PC-3 (cell line): ENCODE data around the gene TCERG1L. TPM values are rescaled to one million over a fixed set of nuclear protein-coding genes. Genes with fewer than 3 reads are reported as not detected.

Experiments used
- ATAC-seq: fragments of 200-7000 bp; cut with Tn5 transposase; 2 replicates; pipeline ENCODE4 v1.9.1; 2020; ENCODE audit warnings: mild to moderate bottlenecking, moderate library complexity
- BruUV-seq: library from RNA; stranded (reverse); fragments of 400-500 nt; replicated peaks from 2 replicates; lab custom pipeline; 2021; lab: Mats Ljungman, UMichigan
- CTCF ChIA-PET: fragments of 300-600 bp; sonication (Branson Sonifier 250); formaldehyde crosslinking; loops from one replicate; lab custom pipeline; 2022; ENCODE audit warnings: antibody characterized with exemption; lab: Charles Lee
- POLR2A ChIA-PET: fragments of 300-600 bp; sonication (Branson Sonifier 250); formaldehyde crosslinking; loops from one replicate; lab custom pipeline; 2022; ENCODE audit warnings: antibody characterized with exemption; ENCODE audit not compliant: unreplicated experiment; lab: Charles Lee
- DNase-seq: peaks from one replicate; pipeline ENCODE4 v3.0.0-alpha.2; 2015
- H2AFZ ChIP-seq: fragments of 300-600 bp; sonication (generic); 2 replicates; pipeline ENCODE4 v1.6.0; 2016; ENCODE audit warnings: antibody characterized with exemption, low read length
- H3F3A ChIP-seq: fragments of 300-600 bp; sonication (generic); one replicate; pipeline ENCODE4 v1.6.0; 2017; ENCODE audit warnings: antibody characterized with exemption, low read length, control low read depth, mild to moderate bottlenecking; ENCODE audit not compliant: unreplicated experiment
- H3K27ac ChIP-seq: fragments of 300-600 bp; sonication (generic); 2 replicates; pipeline ENCODE4 v1.5.1; 2016; ENCODE audit warnings: mild to moderate bottlenecking, low read length
- H3K27me3 ChIP-seq: fragments of 300-600 bp; sonication (generic); 2 replicates; pipeline ENCODE4 v1.6.1; 2016; ENCODE audit warnings: low read length, mixed read lengths
- H3K36me3 ChIP-seq: fragments of 300-600 bp; sonication (generic); 2 replicates; pipeline ENCODE4 v1.6.1; 2016; ENCODE audit warnings: low read depth, mixed run types, low read length, mixed read lengths
- H3K4me1 ChIP-seq: fragments of 300-600 bp; sonication (generic); 2 replicates; pipeline ENCODE4 v1.5.1; 2016; ENCODE audit warnings: low read length; ENCODE audit not compliant: insufficient read depth
- H3K4me2 ChIP-seq: fragments of 300-600 bp; sonication (generic); 2 replicates; pipeline ENCODE4 v1.6.0; 2016; ENCODE audit warnings: low read length
- H3K4me3 ChIP-seq: fragments of 300-600 bp; sonication (generic); 2 replicates; pipeline ENCODE4 v1.5.1; 2016; ENCODE audit warnings: mild to moderate bottlenecking, low read length, mixed read lengths
- H3K79me2 ChIP-seq: fragments of 300-600 bp; sonication (generic); 2 replicates; pipeline ENCODE4 v1.6.1; 2017; ENCODE audit warnings: low read length, mixed read lengths
- H3K9ac ChIP-seq: fragments of 300-600 bp; sonication (generic); 2 replicates; pipeline ENCODE4 v1.6.0; 2016; ENCODE audit warnings: mild to moderate bottlenecking, low read length
- H3K9me2 ChIP-seq: fragments of 300-600 bp; sonication (generic); replicated peaks from 2 replicates; pipeline ENCODE4 v1.6.1; 2016; ENCODE audit warnings: mixed run types, low read length, mixed read lengths
- H3K9me3 ChIP-seq: fragments of 300-600 bp; sonication (generic); 2 replicates; pipeline ENCODE4 v1.6.1; 2016; ENCODE audit warnings: low read length, mixed read lengths
- H4K20me1 ChIP-seq: fragments of 300-600 bp; sonication (generic); 2 replicates; pipeline ENCODE4 v1.6.1; 2016; ENCODE audit warnings: low read length, mixed read lengths
- EZH2 ChIP-seq: fragments of 300-600 bp; sonication (generic); IDR thresholded peaks from one replicate; pipeline ENCODE4 v1.6.1; 2017; ENCODE audit warnings: antibody characterized with exemption, mild to moderate bottlenecking, low read length; ENCODE audit not compliant: unreplicated experiment
- EZH2phosphoT487 ChIP-seq: fragments of 300-600 bp; sonication (generic); IDR thresholded peaks from 2 replicates; pipeline ENCODE4 v1.6.1; 2018; ENCODE audit warnings: mild to moderate bottlenecking, antibody characterized with exemption, low read length, borderline replicate concordance
- intact Hi-C: fragments of 100-400 bp; cut with micrococcal nuclease; formaldehyde crosslinking; loops from 2 replicates; pipeline ENCODE4 v1.9.0; 2023
- total RNA-seq: library from RNA; depleted of rRNA; stranded (reverse); fragments of >200 nt; gene quantifications from 2 replicates; pipeline ENCODE4 v1.2.3, GENCODE V29; 2014
- TF ChIP-seq, protein P1 (sequence below): fragments of 300-600 bp; sonication (generic); conservative IDR thresholded peaks from 2 replicates; pipeline ENCODE4 v1.5.1; 2017; ENCODE audit warnings: antibody characterized with exemption, low read depth, mild to moderate bottlenecking, low read length

Gene TCERG1L
- total RNA-seq, 1 experiment from 2014 or later, result not detected

DNA sequence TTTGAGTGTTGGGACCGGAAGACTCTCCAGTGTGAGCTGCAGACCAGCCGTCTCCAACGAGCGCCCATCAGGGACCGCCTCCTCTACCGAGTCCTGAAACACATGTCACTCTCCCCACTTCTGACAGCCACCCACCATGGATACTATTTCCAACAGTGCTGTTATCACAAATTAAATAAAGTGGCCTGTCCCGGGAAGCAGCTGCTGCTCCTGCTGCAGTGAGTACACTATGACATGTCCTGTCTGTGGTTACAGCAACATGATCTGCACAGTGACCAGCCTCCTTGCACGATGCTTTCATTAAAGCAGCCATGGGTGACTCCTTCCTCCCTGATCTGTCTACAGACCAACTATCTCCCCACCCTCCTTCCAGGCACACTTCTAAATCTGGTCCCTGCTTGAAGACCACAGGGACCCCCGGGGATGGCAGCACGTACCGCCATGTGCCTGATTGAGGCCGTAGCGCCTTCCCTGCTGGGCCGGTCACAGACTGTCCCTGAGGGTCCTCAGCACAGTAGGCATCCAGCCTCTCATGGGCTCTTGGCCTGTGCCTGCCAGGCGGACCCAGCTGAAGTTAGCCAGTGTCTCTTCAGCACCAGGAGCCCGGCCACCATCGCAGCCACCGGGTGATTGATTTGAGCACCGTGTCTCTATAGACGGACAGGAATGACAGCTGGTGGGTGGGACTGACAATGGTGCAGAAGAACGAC is 58.8 kb downstream of the TCERG1L start:
- DNase-seq (no peak), ATAC-seq (no peak)
- Histone ChIP-seq H3F3A (no peaks in the 10 kb centered on the region), H3K9ac (no peak overlapping the region), H3K4me3 (no peak overlapping the region), H3K79me2 (no peaks in the 10 kb centered on the region), H3K9me2 (no peaks in the 10 kb centered on the region), H3K9me3 (no peaks in the 10 kb centered on the region), H3K4me1 (no peaks in the 10 kb centered on the region), H3K4me2 (no peak overlapping the region), H3K27me3 (no peaks in the 10 kb centered on the region), H3K36me3 (no peaks in the 10 kb centered on the region), H3K27ac (no peak overlapping the region), H2AFZ (no peak overlapping the region), H4K20me1 (no peaks in the 10 kb centered on the region)
- ChIA-PET CTCF (no interaction called here), POLR2A (no interaction called here)
- BruUV-seq, result no TSS peak
- intact Hi-C loops, result no loop called here
- TF ChIP-seq, protein P1, sequence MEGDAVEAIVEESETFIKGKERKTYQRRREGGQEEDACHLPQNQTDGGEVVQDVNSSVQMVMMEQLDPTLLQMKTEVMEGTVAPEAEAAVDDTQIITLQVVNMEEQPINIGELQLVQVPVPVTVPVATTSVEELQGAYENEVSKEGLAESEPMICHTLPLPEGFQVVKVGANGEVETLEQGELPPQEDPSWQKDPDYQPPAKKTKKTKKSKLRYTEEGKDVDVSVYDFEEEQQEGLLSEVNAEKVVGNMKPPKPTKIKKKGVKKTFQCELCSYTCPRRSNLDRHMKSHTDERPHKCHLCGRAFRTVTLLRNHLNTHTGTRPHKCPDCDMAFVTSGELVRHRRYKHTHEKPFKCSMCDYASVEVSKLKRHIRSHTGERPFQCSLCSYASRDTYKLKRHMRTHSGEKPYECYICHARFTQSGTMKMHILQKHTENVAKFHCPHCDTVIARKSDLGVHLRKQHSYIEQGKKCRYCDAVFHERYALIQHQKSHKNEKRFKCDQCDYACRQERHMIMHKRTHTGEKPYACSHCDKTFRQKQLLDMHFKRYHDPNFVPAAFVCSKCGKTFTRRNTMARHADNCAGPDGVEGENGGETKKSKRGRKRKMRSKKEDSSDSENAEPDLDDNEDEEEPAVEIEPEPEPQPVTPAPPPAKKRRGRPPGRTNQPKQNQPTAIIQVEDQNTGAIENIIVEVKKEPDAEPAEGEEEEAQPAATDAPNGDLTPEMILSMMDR, result no peak

DNA sequence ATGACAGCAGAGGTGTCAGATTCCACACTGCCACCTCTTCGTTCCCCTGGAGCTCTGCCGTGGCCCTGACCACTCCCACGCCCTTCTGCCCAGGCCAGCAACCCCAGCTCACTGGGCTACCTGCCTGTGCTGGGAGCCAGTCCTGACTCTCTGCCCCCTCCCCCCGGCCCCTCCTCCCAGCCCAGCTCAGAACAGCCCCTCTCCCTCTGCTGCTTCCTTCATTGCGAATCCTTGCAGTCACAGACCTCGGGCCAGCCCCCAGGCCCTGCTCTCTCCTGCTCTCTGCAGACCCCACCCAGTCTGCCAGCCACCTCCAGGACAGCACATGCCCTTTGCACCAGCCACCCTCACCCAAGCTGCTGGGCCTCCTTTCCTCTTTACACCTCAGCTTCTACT is 60.4 kb downstream of the TCERG1L start:
- Histone ChIP-seq H3K4me2 (no peak overlapping the region), H3F3A (no peaks in the 10 kb centered on the region), H3K4me3 (no peak overlapping the region), H3K9me2 (no peaks in the 10 kb centered on the region), H3K27me3 (no peaks in the 10 kb centered on the region), H3K79me2 (no peaks in the 10 kb centered on the region), H3K9me3 (no peaks in the 10 kb centered on the region), H4K20me1 (no peaks in the 10 kb centered on the region), H2AFZ (no peak overlapping the region), H3K36me3 (no peaks in the 10 kb centered on the region), H3K9ac (no peak overlapping the region), H3K4me1 (no peaks in the 10 kb centered on the region), H3K27ac (no peak overlapping the region)
- CTCF ChIA-PET, result no interaction called here
- no peak for DNase-seq
- intact Hi-C loops, result no loop called here
- no TSS peak for BruUV-seq
- ATAC-seq, result no peak
- no peak for TF ChIP-seq EZH2phosphoT487
- TF ChIP-seq, protein P1, result no peak
- no peak for TF ChIP-seq EZH2
- POLR2A ChIA-PET, result no interaction called here

DNA sequence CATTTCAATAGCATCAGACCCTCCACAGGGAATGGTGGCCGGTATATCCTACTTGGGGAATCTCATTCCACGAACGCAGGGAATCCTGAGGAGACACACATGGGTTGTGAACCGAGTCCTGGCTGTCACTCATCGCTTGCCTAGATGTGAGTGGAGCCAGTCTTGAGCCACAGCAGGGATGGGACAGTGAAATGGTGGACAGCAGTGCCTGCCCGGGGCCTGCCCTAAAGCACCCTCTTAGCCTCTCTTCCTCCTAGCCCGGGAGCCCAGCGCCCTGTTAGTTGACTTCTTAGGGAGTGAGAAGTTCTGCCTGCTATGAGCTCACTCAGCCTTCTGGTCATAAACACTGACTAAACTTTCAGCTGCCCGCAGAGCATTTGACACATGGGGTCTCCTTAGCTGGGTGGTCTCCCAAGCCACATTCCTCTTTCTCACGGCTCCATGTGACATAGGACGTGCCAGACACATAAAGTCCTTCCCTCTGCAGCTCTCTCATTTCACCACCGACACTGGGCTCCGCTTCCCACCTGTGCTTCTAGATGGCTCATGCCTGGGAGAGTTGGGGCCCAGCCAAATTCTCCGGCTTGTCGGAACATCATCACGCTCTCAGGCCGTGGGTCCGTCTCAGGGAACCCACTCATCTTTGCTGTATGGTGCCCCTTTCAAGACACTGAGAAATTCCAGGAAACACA is 60.9 kb downstream of the TCERG1L start:
- H3K27me3 ChIP-seq, result no peaks in the 10 kb centered on the region

More for the DNA sequence above, 60.9 kb downstream of the TCERG1L start:
- Histone ChIP-seq H3K9ac (no peak overlapping the region), H3K27ac (no peak overlapping the region), H2AFZ (no peak overlapping the region), H3K4me3 (no peak overlapping the region), H3K4me2 (no peak overlapping the region), H3K9me3 (no peaks in the 10 kb centered on the region), H4K20me1 (no peaks in the 10 kb centered on the region), H3K79me2 (no peaks in the 10 kb centered on the region), H3K9me2 (no peaks in the 10 kb centered on the region), H3K4me1 (no peaks in the 10 kb centered on the region), H3K36me3 (no peaks in the 10 kb centered on the region), H3F3A (no peaks in the 10 kb centered on the region)
- TF ChIP-seq EZH2phosphoT487 (no peak), EZH2 (no peak)
- TF ChIP-seq, protein P1, result no peak
- no peak for DNase-seq
- ChIA-PET POLR2A (no interaction called here), CTCF (no interaction called here)
- BruUV-seq, result no TSS peak
- no peak for ATAC-seq
- intact Hi-C loops, result no loop called here
